LNCAP (cell line): ENCODE measurements around the gene TPST1.

ENCODE experiments used
- TF ChIP-seq, protein P1 (sequence below): fragments of 450-650 bp; IDR thresholded peaks from 2 replicates; pipeline ENCODE4 v1.5.1; 2017; ENCODE audit warnings: mild to moderate bottlenecking

TPST1 gene

DNA sequence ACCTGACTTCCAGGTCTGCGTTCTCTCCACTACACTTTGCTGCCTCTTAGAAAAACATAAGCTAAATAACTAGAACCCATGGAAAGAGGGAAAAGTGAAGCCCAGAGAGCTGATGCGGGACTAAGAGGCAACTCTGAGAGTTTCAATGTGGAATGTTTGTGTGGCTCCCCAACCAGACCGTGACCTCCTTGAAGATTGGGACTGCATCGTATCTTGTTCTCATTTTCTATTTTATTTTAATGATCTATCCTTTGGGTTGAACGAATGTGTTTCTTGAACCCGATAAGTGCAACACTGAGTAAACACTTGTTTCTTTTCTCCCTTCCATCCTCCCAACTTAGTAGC lies 77.4 kb downstream of the TPST1 start:
- TF ChIP-seq, protein P1, sequence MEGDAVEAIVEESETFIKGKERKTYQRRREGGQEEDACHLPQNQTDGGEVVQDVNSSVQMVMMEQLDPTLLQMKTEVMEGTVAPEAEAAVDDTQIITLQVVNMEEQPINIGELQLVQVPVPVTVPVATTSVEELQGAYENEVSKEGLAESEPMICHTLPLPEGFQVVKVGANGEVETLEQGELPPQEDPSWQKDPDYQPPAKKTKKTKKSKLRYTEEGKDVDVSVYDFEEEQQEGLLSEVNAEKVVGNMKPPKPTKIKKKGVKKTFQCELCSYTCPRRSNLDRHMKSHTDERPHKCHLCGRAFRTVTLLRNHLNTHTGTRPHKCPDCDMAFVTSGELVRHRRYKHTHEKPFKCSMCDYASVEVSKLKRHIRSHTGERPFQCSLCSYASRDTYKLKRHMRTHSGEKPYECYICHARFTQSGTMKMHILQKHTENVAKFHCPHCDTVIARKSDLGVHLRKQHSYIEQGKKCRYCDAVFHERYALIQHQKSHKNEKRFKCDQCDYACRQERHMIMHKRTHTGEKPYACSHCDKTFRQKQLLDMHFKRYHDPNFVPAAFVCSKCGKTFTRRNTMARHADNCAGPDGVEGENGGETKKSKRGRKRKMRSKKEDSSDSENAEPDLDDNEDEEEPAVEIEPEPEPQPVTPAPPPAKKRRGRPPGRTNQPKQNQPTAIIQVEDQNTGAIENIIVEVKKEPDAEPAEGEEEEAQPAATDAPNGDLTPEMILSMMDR, result no peak

DNA sequence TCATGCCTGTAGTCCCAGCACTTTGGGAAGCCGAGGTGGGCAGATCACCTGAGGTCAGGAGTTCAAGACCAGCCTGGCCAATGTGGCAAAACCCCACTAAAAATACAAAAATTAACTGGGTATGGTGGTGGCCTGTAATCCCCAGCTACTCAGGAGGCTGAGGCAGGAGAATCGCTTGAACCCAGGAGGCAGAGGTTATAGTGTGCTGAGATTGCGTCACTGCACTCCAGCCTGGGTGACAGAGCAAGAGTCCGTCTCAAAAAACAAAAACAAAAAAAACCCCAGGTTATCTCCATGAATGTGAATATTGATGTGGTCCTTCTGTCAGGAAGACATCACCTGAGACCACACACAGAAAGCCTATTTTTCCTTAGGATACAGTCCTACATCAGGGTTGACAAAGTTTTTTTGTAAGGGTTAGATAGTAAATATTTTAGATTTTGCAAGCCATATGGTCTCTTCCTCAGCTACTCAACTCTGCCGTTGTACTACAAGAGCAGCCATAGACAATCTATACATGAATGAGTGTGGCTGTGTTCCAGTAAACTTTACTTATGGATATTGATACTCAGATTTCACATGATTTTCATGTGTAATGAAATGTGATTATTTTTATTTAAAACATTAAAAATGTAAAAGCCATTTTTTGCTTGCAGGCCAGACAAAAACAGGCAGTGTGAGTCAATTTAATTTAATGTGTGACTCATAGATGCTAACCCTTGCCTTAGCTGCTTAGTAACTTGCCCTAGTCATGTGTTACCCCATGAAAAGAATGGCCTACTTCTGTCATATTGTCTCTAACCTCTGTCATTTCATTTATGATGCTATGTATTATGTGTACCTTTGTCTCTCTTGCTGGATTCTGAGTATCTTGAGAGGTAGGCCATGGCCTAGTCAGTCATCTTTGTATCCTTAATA lies 78.1 kb downstream of the TPST1 start:
- TF ChIP-seq, protein P1, result no peak

DNA sequence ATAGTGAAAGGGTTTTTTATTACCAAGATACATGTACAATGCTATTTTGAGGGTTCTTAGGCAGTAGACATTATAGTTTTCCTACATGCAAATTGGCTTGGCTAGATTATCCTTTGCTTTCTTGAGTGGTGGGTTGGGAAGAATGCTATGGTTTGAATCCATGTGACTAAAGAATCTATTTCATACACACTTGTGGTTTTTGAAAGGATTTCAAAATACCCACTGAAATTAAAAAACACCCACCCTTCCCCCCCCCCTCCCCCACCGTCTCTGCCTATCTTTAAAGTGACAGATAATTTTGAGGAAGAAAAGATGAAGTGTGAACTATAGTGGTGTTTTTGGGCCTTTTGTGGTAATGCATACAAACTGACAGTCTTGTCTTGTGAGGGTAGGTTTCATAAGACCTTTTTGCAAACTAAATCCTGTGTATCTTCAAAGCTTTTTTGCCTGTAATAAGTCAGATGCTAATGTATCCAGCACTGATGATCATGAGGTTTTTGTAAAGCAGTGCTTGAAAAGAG lies 90.9 kb downstream of the TPST1 start:
- TF ChIP-seq, protein P1, result no peak

DNA sequence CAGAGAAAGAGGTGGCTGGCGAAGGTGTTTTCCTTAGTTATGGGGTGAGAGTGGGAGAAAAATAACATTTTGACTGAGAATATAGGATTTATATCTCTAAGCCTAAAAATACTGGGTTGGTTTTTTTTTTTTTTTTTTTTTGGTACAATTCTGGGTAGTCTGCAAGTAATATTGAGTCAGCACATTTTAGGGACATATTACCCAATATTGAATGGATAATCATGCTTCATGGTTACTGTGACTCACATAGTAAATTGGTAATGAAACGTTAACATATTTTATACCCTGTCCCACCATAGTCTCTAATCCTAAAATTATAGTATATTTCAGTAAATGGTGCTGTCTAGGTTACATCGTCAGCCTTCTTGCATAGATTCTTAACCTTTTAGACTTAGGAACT lies 91.4 kb downstream of the TPST1 start:
- TF ChIP-seq, protein P1, result no peak

DNA sequence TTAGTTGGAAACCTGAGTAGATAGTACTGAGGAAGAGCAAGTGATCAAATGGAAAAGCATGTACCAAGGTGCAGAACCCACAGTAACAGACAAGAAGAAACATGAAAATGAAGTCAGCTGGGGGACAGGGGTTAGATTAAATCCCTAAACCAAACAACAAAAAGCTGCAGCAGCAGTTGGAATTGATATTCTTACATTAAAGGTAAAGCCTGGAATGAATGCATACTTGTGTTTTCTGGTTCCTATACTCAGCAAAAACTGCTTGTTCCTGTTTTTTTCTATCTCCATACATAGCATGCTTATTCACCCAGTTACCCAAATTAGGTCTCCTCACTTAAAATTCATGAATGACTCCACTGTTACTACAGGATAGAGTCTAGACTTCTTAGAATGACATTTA lies 92.4 kb downstream of the TPST1 start:
- TF ChIP-seq, protein P1, result no peak

DNA sequence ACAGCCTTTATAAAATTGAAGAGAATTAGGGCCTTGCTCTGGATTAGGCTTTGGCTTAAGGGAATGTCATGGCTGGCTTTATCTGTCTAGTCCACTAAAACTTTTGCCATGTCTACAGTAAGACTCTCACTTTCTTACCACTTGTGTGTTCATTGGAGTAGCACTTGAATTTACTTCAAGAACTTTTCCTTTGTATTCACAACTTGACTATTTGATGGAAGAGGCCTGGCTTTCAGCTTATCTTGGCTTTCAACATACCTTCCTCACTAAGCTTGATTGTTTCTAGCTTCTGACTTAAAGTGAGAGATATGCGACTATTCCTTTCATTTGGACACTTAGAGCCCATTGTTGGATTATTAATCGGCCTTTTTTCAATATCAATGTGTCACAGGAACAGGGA lies 96.1 kb downstream of the TPST1 start:
- TF ChIP-seq, protein P1, result no peak

DNA sequence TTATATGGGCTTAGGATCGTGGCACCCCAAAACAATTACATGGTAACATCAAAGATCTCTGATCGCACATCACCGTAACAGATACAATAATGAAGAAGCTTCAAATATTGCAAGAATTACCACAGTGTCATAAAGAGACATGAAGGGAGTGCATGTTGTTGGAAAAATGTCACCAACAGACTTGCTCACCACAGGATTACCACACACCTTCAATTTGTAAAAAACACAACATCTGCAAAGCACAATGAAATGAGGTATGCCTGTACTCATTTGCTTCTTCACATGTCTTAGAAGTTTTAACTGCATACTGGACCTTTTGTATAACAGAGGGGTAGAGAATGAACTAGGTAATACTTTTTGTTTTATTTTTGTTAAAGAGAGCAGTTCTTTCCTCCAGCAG lies 96.6 kb downstream of the TPST1 start:
- TF ChIP-seq, protein P1, result no peak
